GM12878 (cell line): ENCODE measurements around the gene NAA25. TPM values are rescaled to one million over a fixed set of nuclear protein-coding genes. Genes with fewer than 3 reads are reported as not detected.

Experiments
- ATAC-seq: fragments of 200-7000 bp; cut with Tn5 transposase; 3 replicates; pipeline ENCODE4 v1.9.1; 2020; ENCODE audit warnings: mild to moderate bottlenecking, moderate library complexity
- BruUV-seq: library from RNA; stranded (reverse); fragments of 400-500 nt; replicated peaks from 2 replicates; lab custom pipeline; 2021; lab: Mats Ljungman, UMichigan
- CTCF ChIA-PET: fragments of 300-600 bp; sonication (Branson Sonifier 250); formaldehyde crosslinking; extraction: SDS; loops from one replicate; lab custom pipeline; 2021; ENCODE audit warnings: inconsistent platforms; lab: Yijun Ruan, JAX
- POLR2A ChIA-PET: fragments of 350-600 bp; formaldehyde crosslinking; extraction: SDS; loops from one replicate; lab custom pipeline; 2021; ENCODE audit warnings: inconsistent platforms; lab: Charles Lee
- RAD21 ChIA-PET: fragments of 300-600 bp; sonication (Branson Sonifier 250); formaldehyde crosslinking; loops from one replicate; lab custom pipeline; 2023; ENCODE audit warnings: antibody characterized with exemption; ENCODE audit not compliant: unreplicated experiment; lab: Charles Lee
- SMC1A ChIA-PET: fragments of 300-600 bp; sonication (Branson Sonifier 250); formaldehyde crosslinking; loops from one replicate; lab custom pipeline; 2023; ENCODE audit not compliant: unreplicated experiment, uncharacterized antibody; lab: Charles Lee
- DNase-seq: peaks from one replicate; pipeline ENCODE4 v3.0.0-alpha.2; 2011; ENCODE audit warnings: low read depth, low spot score
- FAIRE-seq: peaks from 3 replicates; lab custom pipeline; 2011; peaks lifted over from hg19 to GRCh38; lab: Jason Lieb, UNC
- H2AFZ ChIP-seq: 2 replicates; pipeline ENCODE4 v1.6.0; 2011; ENCODE audit warnings: low read depth, low read length, control low read depth; ENCODE audit not compliant: control insufficient read depth
- H3K27ac ChIP-seq: 2 replicates; pipeline ENCODE4 v1.5.1; 2011; ENCODE audit warnings: control low read depth; ENCODE audit not compliant: control insufficient read depth, insufficient read depth
- H3K27me3 ChIP-seq, 2 experiments: replicated peaks in 1 of 2; 2 replicates each; pipeline versions ENCODE4 v1.6.0 to v1.6.1; 2011; ENCODE audit warnings: low read length in 1 of 2; ENCODE audit not compliant: control insufficient read depth in 2 of 2, insufficient read depth in 2 of 2
- H3K36me3 ChIP-seq, 2 experiments: 2 replicates each; pipeline ENCODE4 v1.5.1; 2011; ENCODE audit warnings: low read length in 1 of 2; ENCODE audit not compliant: control insufficient read depth in 2 of 2, insufficient read depth in 2 of 2
- H3K4me1 ChIP-seq: 2 replicates; pipeline ENCODE4 v1.6.1; 2011; ENCODE audit warnings: mild to moderate bottlenecking, low read length, moderate library complexity, mixed read lengths; ENCODE audit not compliant: control insufficient read depth, insufficient read depth
- H3K4me2 ChIP-seq: 2 replicates; pipeline ENCODE4 v1.6.0; 2011; ENCODE audit warnings: control low read depth; ENCODE audit not compliant: control insufficient read depth, insufficient read depth
- H3K4me3 ChIP-seq: fragments of 200-600 bp; sonication (generic); 2 replicates; pipeline ENCODE4 v1.5.1; 2016
- H3K79me2 ChIP-seq: 2 replicates; pipeline ENCODE4 v1.6.0; 2011; ENCODE audit warnings: low read length; ENCODE audit not compliant: control insufficient read depth, insufficient read depth
- H3K9ac ChIP-seq: 2 replicates; pipeline ENCODE4 v1.8.0; 2011; ENCODE audit warnings: low read length, control low read depth, mixed read lengths; ENCODE audit not compliant: control insufficient read depth, insufficient read depth
- H3K9me3 ChIP-seq: replicated peaks from 3 replicates; pipeline ENCODE4 v1.5.1; 2011; ENCODE audit warnings: mild to moderate bottlenecking, low read length; ENCODE audit not compliant: control insufficient read depth, insufficient read depth
- H4K20me1 ChIP-seq: 2 replicates; pipeline ENCODE4 v1.6.0; 2011; ENCODE audit not compliant: control insufficient read depth, insufficient read depth
- HDGF ChIP-seq: fragments of 450-650 bp; IDR thresholded peaks from 2 replicates; pipeline ENCODE4 v1.6.1; 2016; ENCODE audit warnings: antibody characterized with exemption
- PML ChIP-seq: IDR thresholded peaks from 2 replicates; pipeline ENCODE4 v1.6.1; 2012; ENCODE audit warnings: low read length, inconsistent platforms
- WRNIP1 ChIP-seq: IDR thresholded peaks from 2 replicates; pipeline ENCODE4 v1.6.1; 2011; ENCODE audit warnings: low read depth, low read length, improper control_type of control experiment, borderline replicate concordance
- WGBS: methylation state at CpG from one replicate; pipeline ENCODE4 v1.1.6; 2016; ENCODE audit warnings: low lambda C conversion rate; ENCODE audit not compliant: insufficient replicate concordance, insufficient coverage; ENCODE audit errors: missing lambda C conversion rate; 5-methylcytosine and 5-hydroxymethylcytosine counted together
- in situ Hi-C: fragments of 300-500 bp; cut with MboI; formaldehyde crosslinking; loops from 9 replicates; pipeline ENCODE4 v1.14.3; 2018; ENCODE audit warnings: mixed read lengths
- intact Hi-C: fragments of 100-400 bp; cut with micrococcal nuclease; formaldehyde crosslinking; loops from one replicate; pipeline ENCODE4 v1.14.2; 2022; ENCODE audit not compliant: unreplicated experiment
- polyA plus RNA-seq, 11 experiments: library from polyadenylated mRNA; depleted of rRNA in 4 of 11; unstranded in 6 of 11; stranded (reverse) in 5 of 11; fragments of >200 nt; fragmentation: Nextera tagmentation in 4 of 11; fragmentation: Illumina TruSeq in 1 of 11; extraction: Ambion mirVana in 4 of 11; extraction: Trizol in 1 of 11; gene quantifications; 1 replicate in 1 of 11; 2 replicates in 10 of 11; pipeline versions ENCODE4 v1.2.1 to v1.2.3, GENCODE V29; 2011 to 2016; ENCODE audit warnings: inconsistent platforms in 2 of 11, missing spikeins in 2 of 11, low read depth in 1 of 11
- total RNA-seq, 4 experiments: library from RNA; depleted of rRNA in 3 of 4; stranded (reverse); fragments of >200 nt in 3 of 4; fragmentation: Illumina TruSeq in 1 of 4; extraction: Trizol in 1 of 4; gene quantifications; 2 replicates each; pipeline versions ENCODE4 v1.2.1 to v1.2.3, GENCODE V29; 2013 to 2021
- TF ChIP-seq, protein P1 (sequence below): fragments of 450-650 bp; IDR thresholded peaks from 2 replicates; pipeline ENCODE4 v1.6.1; 2017; ENCODE audit warnings: borderline replicate concordance

Gene NAA25
- total and polyA plus RNA-seq, 10 of the 15 experiments (the other 5 are each of a cell fraction or from before 2014, with no cell fraction given) = 15.0 to 39.2 (median 29.4) TPM

DNA sequence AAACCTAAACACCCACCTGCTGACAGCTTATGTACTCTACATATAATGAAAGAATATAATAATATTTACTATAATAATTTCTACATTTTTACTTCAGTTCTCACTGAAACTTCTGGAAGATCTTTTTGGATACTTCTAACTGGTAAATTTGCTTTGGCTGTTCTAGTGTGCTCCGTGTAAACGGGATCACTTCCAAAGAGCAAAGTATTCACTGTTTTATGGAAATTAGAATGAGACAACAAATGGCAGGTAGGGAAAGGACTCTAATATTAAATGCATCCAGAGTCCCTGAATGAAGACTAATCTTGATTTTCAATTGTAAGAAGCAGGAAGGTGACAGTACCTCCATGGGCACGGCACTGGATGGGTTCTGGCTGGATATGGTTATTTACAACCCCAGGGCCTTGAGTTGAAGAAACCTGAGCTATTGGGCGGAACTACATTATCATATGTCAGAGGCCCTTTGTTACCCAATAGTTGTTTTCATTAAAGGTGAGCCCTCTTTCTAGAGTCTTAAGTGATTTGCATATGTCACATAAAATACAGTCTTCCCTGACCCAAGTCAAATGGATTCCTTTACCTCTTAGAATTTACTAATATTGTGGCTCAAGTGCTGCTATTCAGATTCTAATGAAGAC, 84.7 kb downstream of the NAA25 start:
- FAIRE-seq = no peak
- peaks cover 15% of the 10 kb centered on the region for H3K79me2 ChIP-seq

More for the DNA sequence above, 84.7 kb downstream of the NAA25 start:
- H2AFZ ChIP-seq = no peak overlapping the region
- no peak overlapping the region for H3K27ac ChIP-seq
- no peaks in the 10 kb centered on the region for H3K9me3 ChIP-seq
- H3K4me3 ChIP-seq = no peak overlapping the region
- peaks cover 6% of the 10 kb centered on the region for H3K4me1 ChIP-seq
- SMC1A ChIA-PET = interaction anchor here (0.7 to 1.7 kb wide), 9 partner anchors 9 to 363 kb away, joined by 3 to 6 read pairs (median 3); no protein-coding TSS in a partner anchor
- H3K36me3 ChIP-seq = peaks cover 16 to 32% of the 10 kb centered on the region in 2 experiments
- intact Hi-C loops = no loop called here
- no TSS peak for BruUV-seq
- no peaks in the 10 kb centered on the region for H3K27me3 ChIP-seq
- ATAC-seq (no peak), DNase-seq (no peak)
- no peak overlapping the region for H3K9ac ChIP-seq
- H4K20me1 ChIP-seq = peaks cover 13% of the 10 kb centered on the region; the same call in 1 of the 2 replicates
- 100% methylated on average over 4 of the region's 4 CpGs for WGBS
- H3K4me2 ChIP-seq = no peak overlapping the region
- RAD21 ChIA-PET = interaction anchor here (1.0 to 2.1 kb wide), 4 partner anchors 9 to 79 kb away, joined by 3 to 7 read pairs (median 6); partner anchors contain the start of genes ERP29 and TMEM116
- POLR2A ChIA-PET = interaction anchor here (0.6 to 1.2 kb wide), 3 partner anchors 10 to 83 kb away, joined by 3 read pairs; no protein-coding TSS in a partner anchor
- CTCF ChIA-PET = interaction anchor here (0.6 to 1.9 kb wide), 3 partner anchors 19 to 1080 kb away, joined by 3 to 5 read pairs (median 4); no protein-coding TSS in a partner anchor
- TF ChIP-seq PML = 0 out of 2 replicates have a peak, but pooled peaks have one; percentile 40
- no peak for TF ChIP-seq HDGF
- TF ChIP-seq, protein P1, sequence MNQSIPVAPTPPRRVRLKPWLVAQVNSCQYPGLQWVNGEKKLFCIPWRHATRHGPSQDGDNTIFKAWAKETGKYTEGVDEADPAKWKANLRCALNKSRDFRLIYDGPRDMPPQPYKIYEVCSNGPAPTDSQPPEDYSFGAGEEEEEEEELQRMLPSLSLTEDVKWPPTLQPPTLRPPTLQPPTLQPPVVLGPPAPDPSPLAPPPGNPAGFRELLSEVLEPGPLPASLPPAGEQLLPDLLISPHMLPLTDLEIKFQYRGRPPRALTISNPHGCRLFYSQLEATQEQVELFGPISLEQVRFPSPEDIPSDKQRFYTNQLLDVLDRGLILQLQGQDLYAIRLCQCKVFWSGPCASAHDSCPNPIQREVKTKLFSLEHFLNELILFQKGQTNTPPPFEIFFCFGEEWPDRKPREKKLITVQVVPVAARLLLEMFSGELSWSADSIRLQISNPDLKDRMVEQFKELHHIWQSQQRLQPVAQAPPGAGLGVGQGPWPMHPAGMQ = no peak
- no peak for TF ChIP-seq WRNIP1
- in situ Hi-C loops = no loop called here
